Measurements from ENCODE around the gene SMCO3.

Gene SMCO3

DNA sequence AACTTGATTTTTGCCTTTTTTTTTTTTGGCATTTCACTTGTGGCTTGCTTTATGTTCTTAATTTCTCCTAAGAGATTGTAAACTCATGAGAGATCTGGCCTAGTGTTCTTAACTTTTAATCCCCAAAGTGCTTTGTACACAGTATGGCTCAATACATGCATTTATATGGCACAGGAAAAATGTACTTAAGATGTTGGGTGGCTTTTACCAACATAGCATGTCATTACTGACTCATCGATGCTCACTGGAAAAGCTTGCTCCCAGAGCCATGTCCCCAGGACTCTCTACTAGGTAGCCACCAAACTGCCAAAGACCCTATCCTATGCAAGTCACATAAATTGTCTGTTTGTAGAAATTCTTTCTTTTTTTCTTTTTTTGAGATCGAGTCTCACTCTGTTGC, 13.1 kb upstream of the SMCO3 start:
- DNase-seq (ENCODE audit: low spot score), result no peak

DNA sequence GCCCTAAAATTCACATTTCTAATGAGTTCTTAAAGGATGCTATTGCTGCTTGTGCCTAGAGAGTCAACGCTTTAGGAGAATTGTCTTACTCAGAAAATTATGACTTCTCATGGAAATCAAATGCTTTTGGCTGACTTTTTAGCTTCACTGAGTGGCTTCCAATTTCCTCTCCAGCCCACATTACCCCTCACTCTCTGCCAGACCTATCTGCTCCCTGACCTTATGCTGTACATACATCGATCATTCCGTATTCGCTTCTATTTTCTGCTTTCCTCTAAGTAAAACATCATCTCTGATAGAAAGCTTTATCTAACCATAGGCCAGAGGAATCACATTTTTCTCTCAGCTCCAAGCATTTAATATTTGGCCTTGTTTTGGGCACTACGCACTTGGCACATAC, 12.5 kb upstream of the SMCO3 start:
- no peak for DNase-seq (ENCODE audit: low spot score)

DNA sequence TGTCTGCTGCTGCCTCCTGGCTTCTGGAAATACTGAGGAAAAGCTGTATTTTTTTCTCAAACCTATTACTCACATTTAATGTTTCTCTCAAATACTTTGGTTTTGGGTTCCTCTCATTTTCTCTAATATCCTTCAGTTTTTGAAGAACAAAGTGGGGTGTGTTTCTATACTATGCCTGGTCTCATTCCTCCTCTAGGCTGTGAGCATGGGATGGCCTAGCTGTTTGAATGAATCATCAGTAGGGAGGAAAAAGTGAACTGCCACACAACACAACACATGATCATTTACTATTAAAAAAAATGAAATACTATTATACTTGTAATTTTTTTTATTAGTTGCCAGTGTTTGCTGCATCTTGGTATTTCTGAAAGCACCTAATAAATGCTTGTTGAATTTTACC, 11.3 kb upstream of the SMCO3 start:
- DNase-seq (ENCODE audit: low spot score), result no peak

DNA sequence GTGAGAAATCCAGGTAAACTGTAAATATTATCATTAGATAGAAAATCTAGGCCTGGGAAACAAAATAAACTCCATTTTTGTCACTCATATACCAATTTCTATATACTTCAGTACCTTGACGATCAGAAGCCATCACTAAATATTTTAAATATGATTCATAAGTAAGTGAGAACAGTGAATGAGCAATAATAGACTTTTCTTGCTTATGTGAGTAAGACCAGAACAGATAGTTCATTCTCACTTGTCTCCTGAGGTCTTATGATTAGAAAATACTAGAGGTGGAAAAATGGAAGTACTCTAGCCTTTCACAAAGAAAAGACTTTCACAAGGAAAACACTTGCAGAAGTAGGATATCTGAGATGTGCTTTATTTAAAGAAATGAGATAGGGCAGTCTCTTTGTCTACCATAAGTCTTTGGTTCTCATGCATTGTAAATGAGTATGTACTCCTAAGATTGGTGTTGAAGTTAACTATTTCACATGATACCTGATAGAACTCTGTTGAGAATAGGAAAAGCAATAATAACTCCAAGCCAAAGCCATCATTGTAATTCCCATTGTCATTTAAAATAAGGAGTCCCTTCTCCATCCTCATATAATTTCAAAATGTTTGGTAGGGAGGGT, 10.1 kb upstream of the SMCO3 start:
- DNase-seq (ENCODE audit: low spot score), result no peak

DNA sequence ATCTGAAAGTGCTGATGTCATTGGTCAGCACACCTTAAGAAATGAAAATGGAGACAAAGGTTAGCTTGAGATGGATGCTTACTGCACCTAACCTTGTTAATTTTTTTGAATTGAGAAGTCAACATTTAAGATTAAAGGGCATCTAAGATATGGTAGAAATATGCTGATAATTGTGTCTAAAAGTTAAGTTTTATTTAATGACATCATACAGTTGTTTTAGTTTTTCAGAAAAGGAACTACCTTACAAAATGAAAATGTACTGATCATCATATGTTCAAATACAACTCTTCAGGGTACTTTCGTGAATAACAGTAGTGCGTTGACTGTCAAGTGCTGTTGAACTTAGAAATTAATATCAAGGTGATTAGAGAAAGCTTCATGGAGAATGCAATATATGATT, 2.5 kb downstream of the SMCO3 start:
- no peak for DNase-seq (ENCODE audit: low spot score)

DNA sequence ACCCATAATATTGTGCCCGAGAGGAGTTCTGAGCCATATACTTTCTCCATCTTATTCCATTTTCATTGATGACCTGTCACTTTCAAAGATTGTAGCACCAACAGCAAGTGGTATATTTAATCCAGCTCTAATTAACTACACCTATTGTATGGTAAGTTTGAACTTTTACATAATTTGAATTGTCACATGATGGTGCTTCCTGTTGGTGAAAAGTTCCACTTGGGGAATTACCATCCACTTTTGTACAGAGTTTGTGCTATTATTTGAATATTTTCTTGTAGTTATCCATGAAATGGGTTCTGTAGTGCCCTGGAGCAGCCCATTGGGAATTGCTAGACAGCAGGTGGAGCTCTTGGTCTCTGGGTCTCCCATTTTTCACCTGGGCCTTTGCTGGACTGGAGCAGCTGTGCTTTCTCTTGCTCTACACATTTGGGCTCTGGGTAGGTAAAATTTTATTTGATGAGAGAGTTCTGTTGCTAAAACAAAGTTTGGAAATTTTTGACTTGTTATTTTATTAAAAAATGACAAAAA, 3.0 kb downstream of the SMCO3 start:
- no peak for DNase-seq (ENCODE audit: low spot score)

DNA sequence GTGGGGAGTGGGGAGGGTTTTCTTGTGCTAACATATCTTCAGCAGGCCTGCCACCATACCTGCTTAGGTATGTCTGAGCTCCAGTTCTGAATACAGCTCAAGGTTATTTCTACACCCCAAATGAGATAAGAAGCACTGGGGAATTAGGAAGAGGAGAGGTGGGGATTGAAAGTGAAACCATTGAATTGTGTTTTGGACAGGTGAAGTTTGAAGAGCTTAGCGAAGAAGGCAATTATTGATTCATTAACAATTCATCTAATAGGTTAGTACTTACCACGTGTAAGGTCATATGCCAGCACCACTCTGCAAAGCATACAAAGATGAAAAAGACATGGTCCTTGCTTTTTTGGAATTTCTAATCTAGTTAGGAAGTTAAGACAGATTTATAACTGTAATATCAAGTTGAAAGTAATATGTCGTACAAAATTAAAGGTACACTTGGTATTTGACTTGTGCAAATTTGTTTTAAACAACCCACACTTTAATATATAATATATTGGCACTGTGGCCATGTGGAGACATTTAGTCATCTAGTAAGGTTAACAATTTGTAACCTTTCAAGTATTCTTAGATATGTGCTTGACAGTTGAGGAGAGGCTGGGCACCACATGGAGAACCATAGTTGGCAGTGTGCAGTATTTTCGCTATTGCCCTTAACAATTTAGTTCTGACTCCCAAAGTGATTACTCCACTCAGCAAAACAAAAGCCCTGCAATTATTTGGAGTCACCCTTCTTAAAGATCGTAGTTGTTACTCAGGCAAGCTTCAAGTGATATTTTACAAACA, 3.6 kb downstream of the SMCO3 start:
- DNase-seq (ENCODE audit: low spot score), result no peak

DNA sequence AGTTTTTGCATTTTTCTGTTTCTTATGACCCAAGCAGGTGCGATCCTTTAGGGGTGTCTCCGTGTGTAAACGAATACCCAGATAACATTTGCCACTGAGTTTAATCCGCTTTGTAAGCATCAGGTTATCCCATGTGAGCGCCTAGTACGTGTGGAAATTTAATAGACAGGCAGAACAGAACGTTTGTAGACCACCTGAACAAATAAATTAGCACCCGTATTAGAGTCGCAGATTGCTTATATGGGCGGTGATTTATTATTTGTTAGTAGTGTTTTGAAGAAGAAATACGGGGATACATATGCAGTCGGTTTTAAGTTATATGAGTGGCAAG, 10.2 kb downstream of the SMCO3 start:
- DNase-seq (ENCODE audit: low spot score), result no peak

DNA sequence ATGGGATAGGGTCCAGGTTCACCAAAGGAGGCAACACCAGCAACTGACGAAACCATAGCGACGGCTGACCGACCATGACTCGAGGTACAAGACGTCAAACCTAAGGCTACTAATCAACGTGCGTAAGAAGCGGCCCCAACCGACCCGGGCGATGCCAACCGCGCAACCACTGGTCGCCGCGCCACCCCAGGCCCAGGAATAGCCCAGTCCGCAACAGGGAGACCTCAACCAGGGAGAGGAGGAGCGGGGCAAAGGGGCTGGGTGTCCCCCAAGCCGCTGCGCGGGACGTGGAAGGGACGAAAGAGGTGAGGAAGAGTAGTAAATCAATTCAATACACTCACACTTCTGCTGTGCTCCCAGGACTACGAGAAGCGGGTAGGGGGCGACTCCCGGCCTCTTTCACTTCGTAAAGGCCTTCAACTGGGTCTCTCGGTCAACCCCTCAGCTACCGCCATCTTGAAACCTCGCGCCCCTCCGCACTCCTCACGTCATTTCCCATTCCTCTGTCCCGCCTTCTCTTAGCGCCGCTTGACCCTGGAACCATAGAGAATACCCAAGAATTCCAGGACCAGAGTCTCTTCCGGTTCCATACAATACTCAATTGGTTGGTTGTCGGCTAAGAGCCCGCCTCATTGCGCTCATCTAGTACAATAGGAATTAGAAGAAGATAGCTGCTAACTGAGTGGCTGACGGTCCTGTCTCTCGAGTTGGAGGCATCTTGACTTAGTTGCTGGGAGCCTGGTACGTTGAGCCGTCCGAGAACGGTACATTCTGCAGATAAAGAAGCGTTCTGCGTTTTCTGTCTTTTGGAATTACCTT, 10.8 kb downstream of the SMCO3 start, which contains the start of the genes C12orf60 and WBP11:
Gene C12orf60, plus strand, starts transcription at position 660 of the 819 bp plus-strand sequence. CDS start 19,266 bp downstream, outside the sequence.
Gene WBP11, minus strand, starts transcription at position 468 of the 819 bp plus-strand sequence. CDS start 2,095 bp downstream, outside the sequence.
- peak; percentile 99 for DNase-seq (ENCODE audit: low spot score)

DNA sequence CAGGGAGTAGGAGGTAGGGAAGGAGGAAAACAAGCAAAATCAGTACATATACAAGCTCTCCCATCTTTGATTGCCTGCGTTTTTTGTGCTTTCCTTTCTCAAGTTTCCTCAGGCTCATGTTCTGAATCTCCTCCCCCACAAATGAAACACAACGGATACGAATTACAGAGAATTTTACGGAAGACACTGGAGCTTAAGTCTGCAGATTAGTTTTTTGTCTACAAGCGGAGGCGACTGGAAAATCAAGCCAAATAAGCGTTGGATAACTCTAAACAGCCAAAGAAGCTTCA, 11.3 kb downstream of the SMCO3 start:
- DNase-seq (ENCODE audit: low spot score), result no peak

DNA sequence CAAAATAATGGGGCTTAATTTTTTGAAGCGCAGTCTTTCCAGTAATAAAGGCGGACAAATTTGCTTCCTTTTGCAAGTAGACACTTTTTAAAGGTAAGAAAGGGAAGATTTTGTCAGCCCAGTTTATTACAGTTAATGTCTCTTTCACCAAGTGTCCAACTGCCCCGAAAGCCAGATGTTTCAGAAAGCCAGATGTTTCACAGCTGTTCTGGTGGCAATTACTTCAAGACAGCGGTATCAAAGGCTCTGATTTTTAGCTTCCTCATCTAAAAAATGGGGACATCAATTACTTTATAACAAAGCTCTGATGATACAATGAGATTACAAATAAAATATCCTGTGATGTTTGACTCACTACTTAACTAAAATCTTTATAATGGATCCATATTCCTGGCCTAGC, 11.7 kb downstream of the SMCO3 start:
- DNase-seq (ENCODE audit: low spot score), result no peak

DNA sequence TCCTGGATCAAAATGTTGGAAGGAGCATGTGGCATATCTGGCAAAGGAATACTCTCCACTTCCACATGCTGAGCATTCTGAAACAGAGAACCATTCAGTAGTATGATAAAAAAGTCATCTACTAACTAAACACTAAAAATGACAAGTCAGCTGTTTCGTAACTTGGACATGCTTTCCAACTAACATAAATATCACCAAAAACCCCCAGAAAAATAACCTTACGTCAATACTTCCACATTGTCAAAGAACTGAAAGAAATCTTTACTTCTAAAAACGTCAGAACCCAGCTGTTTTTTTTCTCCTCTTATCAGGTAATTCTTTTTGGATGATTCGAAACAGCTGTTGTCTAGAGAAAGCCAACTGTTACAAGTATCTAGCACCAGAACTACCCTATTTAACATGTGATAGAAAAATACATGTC, 18.9 kb downstream of the SMCO3 start:
- DNase-seq (ENCODE audit: low spot score), result no peak

DNA sequence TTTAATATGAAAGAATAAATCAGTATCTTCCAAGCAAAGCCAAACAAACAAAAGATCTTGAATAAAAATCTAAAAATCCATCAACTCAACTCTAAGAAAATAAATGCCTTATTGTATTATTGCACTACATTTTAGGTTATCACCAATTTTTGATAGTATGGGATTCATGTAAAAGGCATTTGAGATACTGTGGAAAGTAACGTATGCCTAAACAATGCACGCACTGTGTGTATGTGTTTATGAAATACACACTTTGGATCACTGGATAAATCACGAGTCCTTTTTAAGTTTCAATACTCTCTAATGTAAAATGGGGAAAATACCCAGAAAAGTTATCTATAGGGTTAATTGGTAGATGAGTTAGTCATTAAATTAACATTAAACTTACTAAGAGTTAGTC, 28.4 kb downstream of the SMCO3 start:
- DNase-seq (ENCODE audit: low spot score), result no peak

DNA sequence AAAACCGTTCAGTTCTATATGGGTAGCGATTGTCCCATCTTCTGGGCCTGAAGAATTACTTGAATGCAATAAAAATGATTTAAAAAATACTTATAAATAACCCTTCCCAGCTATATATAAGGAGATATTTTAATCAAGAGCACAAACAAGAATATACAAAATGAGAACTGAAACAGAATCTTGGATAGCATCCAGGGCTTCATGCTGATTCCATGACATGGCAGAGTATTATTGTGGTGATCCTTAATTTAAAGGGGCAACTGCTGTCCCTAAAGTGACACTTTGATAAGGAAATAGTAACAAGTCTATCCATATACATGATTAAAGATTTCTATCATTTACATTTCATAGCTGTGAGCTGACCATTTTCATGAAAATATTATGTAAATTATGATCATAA, 29.5 kb downstream of the SMCO3 start:
- no peak for DNase-seq (ENCODE audit: low spot score)

DNA sequence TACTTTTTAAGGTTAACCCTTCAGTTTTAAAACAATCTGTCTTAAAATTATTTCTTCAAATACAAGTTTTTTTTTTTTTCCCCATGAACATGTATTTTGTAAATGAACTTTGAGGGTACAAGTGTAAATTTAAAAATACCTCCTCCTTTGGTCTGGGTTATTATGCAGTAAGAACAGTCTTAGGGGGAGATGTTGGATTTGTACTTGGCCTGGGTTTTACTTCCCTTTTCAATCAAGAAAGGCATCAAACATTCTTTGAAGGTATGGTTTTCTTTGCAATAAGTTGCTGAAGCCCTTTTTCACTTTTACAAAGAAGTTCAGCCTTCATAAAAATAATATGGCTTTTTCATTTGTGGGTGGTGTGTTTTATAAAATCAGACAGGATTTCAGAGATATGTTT, 31.2 kb downstream of the SMCO3 start:
- DNase-seq (ENCODE audit: low spot score), result no peak

DNA sequence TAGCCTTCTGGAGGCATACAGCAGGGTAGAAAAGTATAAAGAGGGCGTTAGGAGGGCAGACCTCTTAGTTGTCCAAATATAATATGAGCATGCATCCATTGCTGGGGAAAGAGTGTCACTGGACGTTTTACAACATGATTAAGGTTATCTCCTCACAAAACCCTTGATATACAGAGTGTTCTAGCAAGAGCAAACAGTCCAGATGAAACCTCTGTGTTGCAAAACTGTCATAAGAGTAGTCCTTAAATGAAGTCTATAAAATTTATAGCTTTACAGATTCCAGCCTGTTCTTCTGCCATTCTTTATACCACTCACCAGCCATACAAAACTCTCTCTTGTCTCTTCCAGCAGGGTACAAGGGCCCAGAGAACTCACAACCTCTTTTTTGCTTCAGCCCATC, 32.4 kb downstream of the SMCO3 start:
- no peak for DNase-seq (ENCODE audit: low spot score)

DNA sequence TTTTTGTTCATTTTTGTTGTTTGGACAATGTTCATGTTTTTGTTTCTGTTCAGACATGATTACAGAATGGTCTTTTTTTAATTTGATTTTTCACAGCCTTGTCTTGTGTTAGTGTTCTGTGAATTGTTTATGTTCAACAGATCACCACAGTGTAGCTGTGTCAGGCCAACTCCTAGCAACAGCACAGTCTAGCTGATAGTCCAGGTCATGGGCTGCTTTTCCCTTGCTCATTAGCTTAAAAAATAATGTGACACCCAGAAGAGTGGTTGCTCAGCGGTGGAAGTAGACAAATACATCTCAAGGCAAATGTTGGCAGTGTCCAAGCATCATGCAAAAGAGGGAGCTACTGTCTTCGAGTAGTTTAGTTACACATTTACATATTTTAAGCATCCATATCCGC, 33.1 kb downstream of the SMCO3 start:
- DNase-seq (ENCODE audit: low spot score), result no peak

DNA sequence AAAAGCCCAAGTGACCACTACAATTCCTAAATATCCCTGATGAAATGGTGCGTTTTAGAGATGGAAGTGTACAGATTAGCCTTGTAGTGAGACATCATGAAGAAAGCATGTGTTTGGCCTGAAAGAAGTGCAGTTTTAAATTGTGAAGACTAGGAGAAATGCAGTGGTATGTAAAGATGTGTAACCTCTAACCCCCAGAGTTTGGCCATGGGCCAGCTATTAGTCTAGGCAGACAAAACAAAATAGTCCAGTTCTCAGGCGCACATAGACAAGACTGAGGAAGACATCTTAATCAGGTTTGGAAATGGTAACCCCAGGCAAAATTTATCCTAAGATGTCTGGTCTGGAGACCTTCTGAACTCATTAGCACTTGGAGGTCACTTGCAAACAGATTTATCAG, 34.1 kb downstream of the SMCO3 start:
- DNase-seq (ENCODE audit: low spot score), result no peak

DNA sequence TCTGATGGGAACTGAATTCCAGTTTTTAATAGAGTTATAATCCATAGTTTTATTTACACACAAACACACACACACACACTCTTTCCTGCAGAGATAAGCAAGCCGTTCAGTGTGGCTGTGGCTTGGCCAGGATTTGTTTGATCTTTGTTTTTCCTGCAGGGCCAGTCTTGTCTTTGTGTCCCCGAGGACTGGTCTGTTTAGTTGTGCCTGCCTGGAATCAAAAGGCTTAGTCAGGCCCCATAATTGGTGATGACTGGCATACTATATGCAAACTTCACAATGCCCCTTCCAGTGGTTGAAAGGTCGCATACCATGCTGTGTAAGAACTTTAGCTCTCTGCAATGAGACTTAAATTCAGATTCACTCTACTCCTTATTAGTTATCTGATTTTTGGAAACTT, 36.7 kb downstream of the SMCO3 start:
- DNase-seq (ENCODE audit: low spot score), result no peak

DNA sequence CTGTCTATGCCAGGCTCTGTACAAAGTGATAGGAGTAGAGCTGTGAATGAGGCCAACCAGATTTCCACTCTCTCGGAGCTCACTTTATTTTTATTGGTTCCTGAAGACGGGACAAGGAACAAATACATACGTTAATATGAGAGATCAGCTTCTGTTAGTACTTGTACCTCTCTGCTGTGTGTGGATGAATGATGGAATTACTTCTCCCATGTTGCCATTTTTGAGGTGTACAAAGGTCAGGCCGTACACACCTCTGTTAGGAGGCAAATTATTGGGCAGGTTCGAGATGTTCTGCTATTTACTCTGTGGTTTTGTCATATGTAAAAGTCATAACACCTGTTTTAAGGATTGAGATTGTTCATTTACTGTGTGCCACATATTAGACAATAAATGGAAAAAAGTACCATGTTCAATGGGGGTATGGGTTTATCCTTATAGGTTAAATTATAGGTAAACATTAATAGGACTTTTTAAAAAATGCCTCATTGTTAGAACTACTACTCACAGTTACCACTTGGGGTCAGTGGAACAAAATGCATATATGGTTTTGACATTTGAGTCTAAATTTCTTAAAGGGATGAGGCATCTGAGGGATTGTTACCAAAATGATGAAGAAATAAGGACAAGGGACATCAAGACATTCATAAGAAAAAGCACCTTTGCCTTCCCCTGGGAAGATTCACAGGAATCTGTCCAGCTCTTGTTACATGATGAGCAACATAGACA, 37.6 kb downstream of the SMCO3 start:
- no peak for DNase-seq (ENCODE audit: low spot score)

DNA sequence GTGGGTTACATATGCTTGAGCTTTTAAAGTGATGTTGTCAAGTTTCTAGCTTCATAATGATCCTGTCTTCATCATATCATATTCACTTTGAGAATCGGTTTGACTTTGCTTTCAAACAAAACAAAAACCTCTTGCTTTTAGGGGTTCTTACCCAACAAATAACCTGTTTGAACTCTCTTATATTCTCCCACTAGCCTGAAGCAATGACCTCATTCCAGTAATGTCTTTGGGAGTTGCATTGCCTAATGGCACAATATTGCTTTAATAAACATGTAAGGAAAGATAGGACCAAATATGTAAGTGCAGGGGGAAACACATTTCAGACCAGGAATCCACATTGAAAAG, 38.4 kb downstream of the SMCO3 start:
- DNase-seq (ENCODE audit: low spot score), result no peak

DNA sequence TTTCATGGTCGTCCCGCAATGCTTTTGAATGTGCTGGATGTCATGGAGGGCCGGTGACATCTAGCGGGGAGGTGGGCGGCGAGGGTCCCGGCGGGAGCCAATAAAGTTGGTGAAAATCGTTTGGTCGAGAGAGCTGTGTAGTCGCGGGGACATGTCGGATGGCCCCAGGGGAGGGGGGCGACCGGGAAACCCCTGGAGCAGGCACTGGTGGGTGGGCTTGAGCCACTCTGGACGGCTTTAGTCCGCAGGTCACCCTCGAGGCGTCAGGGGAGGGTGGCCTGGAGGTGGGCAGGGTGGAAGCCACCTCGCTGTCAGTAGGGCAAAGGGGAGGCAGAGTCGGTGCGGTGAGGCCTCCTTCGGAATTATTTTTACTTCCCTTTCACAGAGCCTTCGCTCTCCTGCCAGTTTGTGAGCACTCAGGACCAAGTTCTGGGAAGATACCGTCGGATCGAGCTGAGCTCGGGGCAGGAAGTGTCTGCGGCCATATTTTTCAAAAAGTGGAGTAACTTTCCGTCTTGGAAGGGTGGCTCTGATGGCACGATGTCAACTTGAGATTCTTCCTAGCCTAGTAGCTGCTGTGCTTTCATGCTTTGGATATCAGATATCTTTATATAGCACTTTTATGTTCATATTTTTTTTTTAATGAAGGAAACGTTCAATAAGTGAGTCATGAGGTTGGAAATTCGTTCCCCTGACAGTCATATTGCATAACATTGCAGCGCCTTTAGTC, 38.9 kb downstream of the SMCO3 start:
- no peak for DNase-seq (ENCODE audit: low spot score)
